Stimulated activated naive B cell treated with anti-CD40 and anti-IgM and Interleukin-4, amounts not matched to agents 10 μg/mL and 1 μg/mL and 100 μg/mL, for 72 hours (primary cell): ENCODE results near the gene LYRM4.

Source experiments
- ATAC-seq, 2 donors: fragments of 150-1000 bp; cut with Tn5 transposase; replicated peaks; 2 replicates each; pipeline ENCODE4 v1.10.0; 2021; ENCODE audit warnings: moderate library complexity in 1 of 2
- DNase-seq: peaks from one replicate; pipeline ENCODE4 v3.0.0; 2021
- H3K27ac Mint-ChIP-seq: one replicate; pipeline ENCODE4 v1.8.0; 2022; ENCODE audit warnings: mild to moderate bottlenecking, mixed read lengths
- H3K27me3 Mint-ChIP-seq, 2 donors: one replicate each; pipeline ENCODE4 v1.8.0; 2022; ENCODE audit warnings: mixed read lengths in 2 of 2
- H3K36me3 Mint-ChIP-seq, 2 donors: one replicate each; pipeline ENCODE4 v1.8.0; 2022; ENCODE audit warnings: mixed read lengths in 2 of 2, mild to moderate bottlenecking in 1 of 2
- H3K4me1 Mint-ChIP-seq, 2 donors: one replicate each; pipeline ENCODE4 v1.8.0; 2022; ENCODE audit warnings: mixed read lengths in 2 of 2, mild to moderate bottlenecking in 1 of 2
- H3K4me3 Mint-ChIP-seq, 2 donors: one replicate each; pipeline ENCODE4 v1.8.0; 2022; ENCODE audit warnings: mild to moderate bottlenecking in 2 of 2, mixed read lengths in 2 of 2, moderate library complexity in 1 of 2
- H3K9me3 Mint-ChIP-seq, 2 donors: one replicate each; pipeline ENCODE4 v1.8.0; 2022; ENCODE audit warnings: mixed read lengths in 2 of 2, mild to moderate bottlenecking in 1 of 2

Gene LYRM4

DNA sequence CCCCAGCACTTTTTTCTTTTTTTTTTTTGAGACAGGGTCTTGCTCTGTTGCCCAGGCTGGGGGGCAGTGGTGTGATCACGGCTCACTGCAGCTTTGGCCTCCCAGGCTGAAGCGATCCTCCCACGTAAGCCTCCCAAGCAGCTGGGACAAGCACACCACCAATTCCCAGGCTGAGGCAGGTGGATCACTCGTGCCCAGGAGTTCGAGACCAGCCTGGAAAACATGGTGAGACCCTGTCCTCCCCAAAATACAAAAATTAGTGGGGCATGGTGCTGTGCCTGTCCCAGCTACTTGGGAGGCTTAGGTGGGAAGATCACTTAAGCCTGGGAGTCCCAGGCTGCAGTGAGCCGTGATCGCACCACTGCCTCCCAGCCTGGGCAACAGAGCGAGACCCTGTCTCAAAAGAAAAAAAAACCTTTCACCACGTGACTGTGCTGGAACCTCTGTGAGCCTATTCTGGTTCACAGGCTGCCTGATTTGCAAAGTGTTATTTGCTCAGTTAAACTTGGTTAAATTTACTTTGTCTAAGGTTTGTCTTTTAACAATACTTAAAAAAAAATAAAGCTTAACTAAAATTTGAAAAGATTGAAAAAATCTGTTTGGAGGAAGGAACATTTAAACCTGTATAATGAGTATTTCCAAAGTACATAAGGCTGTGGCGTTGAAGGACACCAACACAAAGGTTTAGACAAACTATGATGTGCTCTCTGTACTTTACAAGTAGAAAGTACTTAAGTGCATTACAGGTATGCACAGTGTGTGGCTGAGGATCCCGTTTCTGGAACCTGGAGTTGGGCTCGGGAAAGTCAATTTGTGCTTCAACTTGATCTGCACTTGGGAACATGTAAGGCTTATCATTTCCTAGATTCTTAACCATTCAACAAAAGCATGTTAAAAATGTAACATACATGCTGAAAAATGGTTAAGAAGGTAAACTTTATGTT is 120.7 kb downstream of the LYRM4 start:
- peaks cover 19 to 34% of the 10 kb centered on the region in 2 donors for H3K4me1 Mint-ChIP-seq
- ATAC-seq, result peak; percentile 36 to 49
- peak; percentile 11 for DNase-seq
- H3K27me3 Mint-ChIP-seq, result no peaks in the 10 kb centered on the region
- peaks cover 11 to 27% of the 10 kb centered on the region in 2 donors for H3K36me3 Mint-ChIP-seq
- H3K27ac Mint-ChIP-seq, result no peak overlapping the region
- no peak overlapping the region for H3K4me3 Mint-ChIP-seq
- no peaks in the 10 kb centered on the region for H3K9me3 Mint-ChIP-seq

DNA sequence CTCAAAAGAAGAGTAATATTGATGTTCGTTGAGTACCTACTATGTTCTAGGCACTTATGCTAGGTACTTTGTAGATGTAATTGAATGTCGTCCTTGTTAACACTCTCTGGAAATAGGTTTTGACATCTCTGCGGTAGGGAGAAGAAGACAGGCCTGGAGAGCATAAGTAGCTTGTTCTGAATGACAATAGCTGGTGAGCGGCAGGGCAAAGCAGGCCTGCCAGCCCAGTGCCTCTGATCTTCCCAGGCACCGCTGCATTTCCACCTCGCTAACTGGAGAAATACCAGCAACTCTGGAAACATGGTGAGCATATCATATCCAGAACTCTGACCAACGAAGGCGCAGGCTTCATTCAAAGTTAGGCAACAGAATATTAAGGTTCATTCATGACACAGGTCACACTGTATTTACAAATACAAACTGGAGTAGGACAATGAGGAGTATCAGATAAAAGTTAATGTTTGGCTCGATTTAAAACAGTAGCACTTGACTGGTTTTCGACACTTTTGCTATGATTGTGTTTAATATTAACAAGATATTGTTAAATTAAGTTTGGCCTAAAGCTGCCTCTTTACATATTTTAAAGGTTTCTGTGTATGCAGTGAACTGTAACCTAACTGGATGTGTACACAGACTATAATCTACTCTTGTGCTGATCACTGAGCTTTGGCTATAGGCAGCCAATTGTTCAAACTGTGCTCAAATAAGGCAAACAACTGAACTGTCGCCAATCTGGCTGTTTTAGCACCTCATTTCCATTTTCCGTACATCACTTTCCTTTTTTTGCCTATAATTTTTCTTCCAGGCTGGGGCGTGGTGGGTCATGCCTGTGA is 121.5 kb downstream of the LYRM4 start:
- Mint-ChIP-seq H3K4me3 (no peak overlapping the region), H3K27ac (no peak overlapping the region), H3K9me3 (no peaks in the 10 kb centered on the region), H3K4me1 (peaks cover 19 to 35% of the 10 kb centered on the region in 2 donors), H3K36me3 (peaks cover 6 to 24% of the 10 kb centered on the region in 2 donors), H3K27me3 (no peaks in the 10 kb centered on the region)
- no peak for DNase-seq
- no peak for ATAC-seq

DNA sequence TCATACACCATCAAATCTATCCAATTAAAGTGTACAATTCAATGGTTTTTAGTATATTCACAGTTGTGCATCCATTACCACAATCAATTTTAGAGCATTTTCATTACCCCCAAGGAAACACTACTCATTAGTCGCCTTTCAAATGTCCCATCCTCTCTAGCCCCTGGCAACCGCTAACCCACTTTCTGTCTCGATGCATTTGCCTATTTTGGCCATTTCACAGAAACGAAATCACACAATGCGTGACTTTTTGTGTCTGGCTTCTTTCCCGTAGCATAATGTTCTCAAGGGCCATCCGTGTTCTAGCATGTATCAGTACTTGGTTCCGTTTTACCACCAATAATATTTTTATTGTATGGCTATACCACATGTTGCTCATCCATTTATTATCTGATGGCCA is 123.9 kb downstream of the LYRM4 start:
- peaks cover 4 to 22% of the 10 kb centered on the region in 2 donors for H3K36me3 Mint-ChIP-seq
- no peak overlapping the region for H3K27ac Mint-ChIP-seq
- no peaks in the 10 kb centered on the region for H3K9me3 Mint-ChIP-seq
- H3K4me1 Mint-ChIP-seq, result peaks cover 25 to 52% of the 10 kb centered on the region in 2 donors
- no peaks in the 10 kb centered on the region for H3K27me3 Mint-ChIP-seq
- ATAC-seq (no peak), DNase-seq (no peak)
- H3K4me3 Mint-ChIP-seq, result no peak overlapping the region

DNA sequence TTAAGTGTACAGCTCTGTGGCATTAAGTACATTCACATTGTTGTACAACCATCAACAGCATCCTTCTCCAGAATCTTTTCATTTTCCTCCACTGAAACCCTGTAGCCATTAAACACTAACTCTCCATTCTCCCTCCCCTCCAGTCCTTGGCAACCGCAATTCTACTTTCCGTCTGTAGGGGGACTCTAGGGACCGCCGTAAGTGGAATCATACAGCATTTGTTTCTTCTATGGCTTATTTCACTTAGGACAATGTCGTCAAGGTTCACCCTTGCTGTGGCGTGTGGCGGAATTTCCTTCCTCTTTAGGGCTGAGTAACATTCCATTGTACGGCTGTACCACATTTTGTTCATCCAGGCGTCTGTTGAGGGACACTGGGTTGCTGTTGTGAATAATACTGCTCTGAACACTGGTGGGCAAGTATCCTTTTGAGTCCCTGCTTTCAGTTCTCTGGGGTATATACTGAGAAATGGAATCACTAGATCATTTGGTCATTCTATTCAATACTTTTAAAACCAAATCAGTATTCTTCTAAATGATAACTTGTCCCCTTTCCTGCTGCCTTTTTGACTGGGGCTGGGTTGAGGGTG is 124.9 kb downstream of the LYRM4 start:
- H3K4me1 Mint-ChIP-seq, result peaks cover 20 to 45% of the 10 kb centered on the region in 2 donors
- no peaks in the 10 kb centered on the region for H3K9me3 Mint-ChIP-seq
- no peak overlapping the region for H3K4me3 Mint-ChIP-seq
- no peak overlapping the region for H3K27ac Mint-ChIP-seq
- peak; percentile 22 for DNase-seq
- no peak for ATAC-seq
- peaks cover 4 to 22% of the 10 kb centered on the region in 2 donors for H3K36me3 Mint-ChIP-seq
- H3K27me3 Mint-ChIP-seq, result no peaks in the 10 kb centered on the region

DNA sequence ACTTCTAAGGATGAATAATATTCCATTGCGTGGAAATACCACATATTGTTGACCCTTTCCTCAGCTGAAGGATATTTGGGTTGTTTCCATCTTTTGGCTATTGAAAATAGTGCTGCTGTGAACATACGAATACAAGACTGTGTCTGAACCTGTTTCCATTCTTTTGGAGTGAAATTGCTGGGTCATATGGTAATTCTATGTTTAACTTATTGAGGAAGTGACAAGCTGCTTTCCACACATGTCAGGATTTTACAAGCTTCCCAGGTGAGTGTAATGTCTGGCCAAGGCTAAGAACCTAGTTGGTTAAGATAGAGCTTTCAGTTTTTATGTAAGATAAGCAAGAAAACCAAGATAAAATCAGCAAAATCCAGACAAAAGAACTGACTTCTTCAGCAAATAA is 126.8 kb downstream of the LYRM4 start:
- Mint-ChIP-seq H3K4me1 (peaks cover 22 to 50% of the 10 kb centered on the region in 2 donors), H3K4me3 (no peak overlapping the region), H3K9me3 (no peaks in the 10 kb centered on the region), H3K36me3 (peaks cover 8 to 32% of the 10 kb centered on the region in 2 donors), H3K27ac (no peak overlapping the region), H3K27me3 (no peaks in the 10 kb centered on the region)
- no peak for ATAC-seq
- no peak for DNase-seq

DNA sequence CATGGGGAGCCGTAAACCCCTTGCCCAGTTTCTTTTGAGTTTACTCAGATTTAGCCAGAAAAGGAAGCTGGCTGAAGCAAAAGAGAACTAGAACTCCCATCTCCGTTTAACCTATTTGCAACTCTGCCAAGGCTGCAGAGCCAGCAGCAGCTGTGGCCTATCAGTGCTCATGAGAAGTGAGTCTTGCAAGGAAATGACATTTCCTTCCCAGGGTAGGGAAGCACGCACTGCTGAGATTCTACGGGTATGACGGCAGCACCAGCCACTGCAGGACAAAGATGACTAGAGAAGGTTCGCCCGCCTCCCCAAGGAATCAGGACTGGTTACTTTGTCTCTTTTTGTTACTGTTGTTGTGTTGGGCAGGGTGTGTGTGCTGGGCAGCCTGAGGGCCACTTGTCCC is 128.0 kb downstream of the LYRM4 start:
- peak; percentile 80 for DNase-seq
- Mint-ChIP-seq H3K9me3 (no peaks in the 10 kb centered on the region), H3K27ac (peak overlapping the region; percentile 88), H3K4me1 (peaks cover 27 to 57% of the 10 kb centered on the region in 2 donors), H3K27me3 (no peaks in the 10 kb centered on the region), H3K4me3 (peak overlapping the region; percentile 71 to 77), H3K36me3 (peaks cover 9 to 37% of the 10 kb centered on the region in 2 donors)
- peak; percentile 99 for ATAC-seq

DNA sequence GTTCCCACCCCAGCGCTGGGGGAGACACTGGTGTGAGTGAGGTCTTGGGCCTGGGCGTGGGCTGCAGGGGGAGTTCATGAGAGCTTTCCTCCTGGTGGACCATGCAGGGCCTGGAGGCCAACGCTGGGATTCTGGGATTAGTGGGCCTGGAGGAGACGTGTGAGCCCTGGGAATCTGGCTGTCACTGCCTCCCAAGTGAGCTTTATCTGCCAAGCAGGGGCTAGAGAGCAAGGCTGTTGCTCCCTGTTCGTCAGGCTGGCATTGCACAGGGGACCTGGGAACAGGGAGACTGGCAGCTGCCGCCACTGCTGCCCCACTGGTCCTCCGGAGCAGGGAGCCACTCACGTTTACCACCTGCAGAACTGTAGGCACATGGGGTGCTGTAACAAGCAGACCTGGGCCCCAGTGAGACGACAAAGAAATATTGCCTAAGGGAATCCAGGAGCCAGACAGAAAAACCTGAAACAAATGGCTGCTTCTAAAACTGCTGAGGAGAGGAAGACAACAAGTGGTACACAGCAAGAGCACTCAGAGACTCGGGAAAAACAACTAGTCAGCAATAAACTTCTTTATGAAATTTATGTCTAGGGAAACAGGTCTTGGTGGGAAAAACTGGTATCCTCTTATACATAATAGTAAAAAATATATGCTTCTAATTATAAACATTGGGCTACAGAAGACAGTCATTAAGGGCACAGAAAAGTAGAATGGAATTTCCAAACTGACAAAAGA is 130.4 kb downstream of the LYRM4 start:
- Mint-ChIP-seq H3K4me3 (no peak overlapping the region), H3K27ac (peak overlapping the region; percentile 34), H3K9me3 (no peaks in the 10 kb centered on the region), H3K27me3 (no peaks in the 10 kb centered on the region), H3K36me3 (peaks cover 7 to 32% of the 10 kb centered on the region in 2 donors), H3K4me1 (peaks cover 21 to 40% of the 10 kb centered on the region in 2 donors)
- ATAC-seq, result no peak
- no peak for DNase-seq

DNA sequence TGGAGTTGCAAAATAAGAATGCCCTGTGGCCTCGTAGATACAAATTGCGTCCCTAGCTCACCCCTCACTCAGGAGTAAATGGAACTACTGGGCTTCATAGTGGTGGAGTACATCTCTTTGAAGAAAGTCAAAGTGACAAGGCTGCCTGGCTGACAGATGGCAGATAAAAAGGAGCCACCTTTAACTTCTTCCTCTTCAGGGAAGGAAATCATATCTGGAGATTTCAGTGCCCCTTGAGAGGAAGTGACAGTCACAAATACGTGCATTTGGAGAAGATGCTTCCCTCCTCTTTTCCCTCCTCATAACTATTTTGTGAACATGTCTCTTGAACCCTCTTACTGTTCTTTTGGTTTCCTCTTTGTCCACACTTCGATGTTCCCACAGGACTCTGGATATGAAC is 132.4 kb downstream of the LYRM4 start:
- no peak overlapping the region for H3K4me3 Mint-ChIP-seq
- no peak for ATAC-seq

DNA sequence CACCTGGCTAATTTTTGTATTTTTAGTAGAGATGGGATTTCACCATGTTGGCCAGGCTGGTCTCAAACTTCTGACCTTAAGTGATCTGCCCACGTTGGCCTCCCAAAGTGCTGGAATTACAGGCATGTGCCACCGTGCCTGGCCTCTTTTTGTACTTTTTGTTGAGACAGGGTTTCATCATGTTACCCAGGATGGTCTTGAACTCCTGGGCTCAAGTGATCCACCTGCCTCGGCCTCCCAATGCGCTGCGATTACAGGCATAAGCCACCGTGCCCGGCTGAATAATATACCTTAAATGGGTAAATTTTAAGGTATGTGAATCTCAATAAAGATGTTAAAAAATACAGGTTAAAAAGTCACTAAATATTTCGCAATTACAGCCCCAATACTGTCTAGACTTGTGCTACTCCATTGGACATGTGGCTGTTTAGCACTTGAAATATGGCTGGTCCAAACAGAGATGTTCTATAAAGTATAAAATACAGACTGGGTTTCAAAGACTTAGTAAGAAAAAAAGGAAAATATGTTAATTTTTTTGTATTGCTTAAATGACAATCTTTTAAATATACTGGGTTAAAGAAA is 133.6 kb downstream of the LYRM4 start:
- no peak for ATAC-seq
- peaks cover 12 to 19% of the 10 kb centered on the region in 2 donors for H3K4me1 Mint-ChIP-seq
- H3K4me3 Mint-ChIP-seq, result no peak overlapping the region
- H3K27ac Mint-ChIP-seq, result no peak overlapping the region
- no peak for DNase-seq
- peaks cover 12 to 42% of the 10 kb centered on the region in 2 donors for H3K36me3 Mint-ChIP-seq
- H3K9me3 Mint-ChIP-seq, result no peaks in the 10 kb centered on the region
- H3K27me3 Mint-ChIP-seq, result no peaks in the 10 kb centered on the region

More for the DNA sequence above, 132.4 kb downstream of the LYRM4 start:
- Mint-ChIP-seq H3K36me3 (peaks cover 10 to 36% of the 10 kb centered on the region in 2 donors), H3K9me3 (no peaks in the 10 kb centered on the region), H3K4me1 (peaks cover 16 to 30% of the 10 kb centered on the region in 2 donors), H3K27ac (no peak overlapping the region), H3K27me3 (no peaks in the 10 kb centered on the region)
- DNase-seq, result no peak

DNA sequence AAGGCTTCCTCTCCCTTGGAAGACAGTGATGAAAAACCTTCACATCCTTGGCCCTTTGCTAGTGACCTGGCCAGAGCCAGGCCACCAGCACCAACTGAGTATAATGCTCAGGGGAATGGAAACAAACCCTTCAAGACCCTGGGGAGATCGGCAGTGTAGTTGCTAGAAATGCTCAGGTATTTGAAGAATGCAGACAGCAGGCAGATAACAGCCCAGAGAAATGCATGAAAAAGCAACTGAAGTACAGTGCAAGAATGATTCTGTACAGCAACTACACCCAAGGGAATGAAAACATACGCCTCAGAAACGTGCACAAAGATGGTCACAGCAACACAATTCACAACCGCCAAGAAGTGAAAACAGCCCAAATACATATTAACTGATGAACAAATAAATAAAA is 134.5 kb downstream of the LYRM4 start:
- no peak for DNase-seq
- H3K27me3 Mint-ChIP-seq, result no peaks in the 10 kb centered on the region
- ATAC-seq, result no peak
- no peak overlapping the region for H3K27ac Mint-ChIP-seq
- H3K4me3 Mint-ChIP-seq, result no peak overlapping the region
- no peaks in the 10 kb centered on the region for H3K9me3 Mint-ChIP-seq
- peaks cover 12 to 16% of the 10 kb centered on the region in 2 donors for H3K4me1 Mint-ChIP-seq
- peaks cover 14 to 42% of the 10 kb centered on the region in 2 donors for H3K36me3 Mint-ChIP-seq

DNA sequence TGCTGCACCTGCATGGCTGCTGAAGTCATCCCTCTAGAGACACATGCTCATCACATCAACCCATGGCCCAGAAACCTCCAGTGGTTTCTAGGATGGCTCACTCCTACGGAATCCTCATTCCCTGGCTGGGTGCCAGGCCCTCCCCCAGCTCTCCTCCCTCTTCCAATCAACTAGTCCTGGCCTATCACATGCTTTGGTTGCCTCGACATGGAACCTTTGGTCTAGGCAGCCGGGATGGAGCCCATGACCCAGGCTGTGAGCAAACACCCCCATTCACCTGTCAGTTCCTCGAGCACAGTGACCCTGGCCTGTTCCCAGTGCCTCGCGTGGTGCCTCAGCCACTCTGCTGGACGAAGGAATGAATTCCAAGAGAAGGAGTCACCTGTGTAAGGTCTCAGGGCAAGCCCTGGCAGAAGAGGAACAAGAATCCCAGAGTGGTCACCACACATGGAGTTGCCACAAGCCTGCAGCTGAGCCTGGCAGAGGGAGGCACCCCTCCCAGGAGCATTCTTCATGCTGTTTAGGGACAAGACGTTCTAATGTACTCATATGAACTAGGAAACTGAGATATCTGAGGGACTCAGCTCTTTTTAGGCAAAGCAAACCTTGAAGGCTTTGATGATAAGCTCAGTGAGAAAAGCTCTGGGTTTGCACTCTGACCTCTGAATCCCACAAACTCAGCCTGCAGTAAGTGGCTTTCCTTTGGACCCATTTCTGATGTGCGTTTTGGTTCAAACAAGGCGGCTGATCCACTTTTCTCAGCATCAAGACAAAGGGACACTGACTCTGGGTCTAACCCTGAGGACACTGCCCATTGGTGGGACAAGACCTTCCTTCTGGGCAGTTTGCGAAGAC is 135.4 kb downstream of the LYRM4 start:
- DNase-seq (no peak), ATAC-seq (no peak)
- no peak overlapping the region for H3K27ac Mint-ChIP-seq
- H3K36me3 Mint-ChIP-seq, result peaks cover 15 to 42% of the 10 kb centered on the region in 2 donors
- no peaks in the 10 kb centered on the region for H3K27me3 Mint-ChIP-seq
- H3K9me3 Mint-ChIP-seq, result no peaks in the 10 kb centered on the region
- no peak overlapping the region for H3K4me3 Mint-ChIP-seq
- peaks cover 12 to 16% of the 10 kb centered on the region in 2 donors for H3K4me1 Mint-ChIP-seq

DNA sequence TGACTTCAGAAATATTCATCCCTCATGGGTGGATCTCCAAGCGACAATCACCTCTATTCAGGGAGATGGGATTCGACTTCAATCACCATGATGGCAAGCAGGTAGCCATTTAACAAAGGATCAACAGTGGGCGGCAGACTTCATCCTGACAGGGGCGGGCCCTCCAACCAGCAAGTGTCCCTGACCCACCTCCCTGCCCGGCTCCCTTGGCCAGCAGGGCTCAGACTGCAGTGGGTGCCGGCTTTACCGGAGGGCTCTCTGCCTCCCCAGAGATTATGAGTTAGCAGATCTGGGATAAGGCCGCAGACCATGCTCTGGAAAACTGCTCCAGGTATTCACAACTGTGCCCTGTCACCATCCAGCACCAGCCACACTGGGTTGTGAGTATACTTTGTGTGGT is 136.2 kb downstream of the LYRM4 start:
- Mint-ChIP-seq H3K36me3 (peaks cover 18 to 38% of the 10 kb centered on the region in 2 donors), H3K4me1 (peaks cover 10 to 12% of the 10 kb centered on the region in 2 donors), H3K27ac (no peak overlapping the region), H3K4me3 (no peak overlapping the region), H3K27me3 (no peaks in the 10 kb centered on the region), H3K9me3 (no peaks in the 10 kb centered on the region)
- ATAC-seq (no peak), DNase-seq (no peak)
